GM12878 (cell line): ENCODE measurements around the gene ENOX2.

Experiments used
- ATF2 ChIP-seq: IDR thresholded peaks from 2 replicates; pipeline ENCODE4 v1.6.1; 2012; ENCODE audit warnings: low read length, inconsistent platforms
- BRCA1 ChIP-seq: IDR thresholded peaks from 2 replicates; pipeline ENCODE4 v1.6.1; 2011; ENCODE audit warnings: low read depth, low read length, improper control_type of control experiment
- CTCF ChIP-seq, 3 experiments: IDR thresholded peaks in 2 of 3; conservative IDR thresholded peaks in 1 of 3; 2 replicates each; pipeline ENCODE4 v1.5.1; 2011; ENCODE audit warnings: low read depth in 3 of 3, low read length in 3 of 3, mild to moderate bottlenecking in 3 of 3, control low read depth in 2 of 3, moderate library complexity in 2 of 3, inconsistent platforms in 1 of 3, mixed read lengths in 1 of 3; ENCODE audit not compliant: control insufficient read depth in 2 of 3, insufficient read depth in 1 of 3; ENCODE audit errors: extremely low read depth in 1 of 3
- MTA3 ChIP-seq: IDR thresholded peaks from 2 replicates; pipeline ENCODE4 v1.6.1; 2012; ENCODE audit warnings: low read length, inconsistent platforms, borderline replicate concordance
- MYC ChIP-seq: IDR thresholded peaks from 2 replicates; pipeline ENCODE4 v1.6.1; 2011; ENCODE audit warnings: mild to moderate bottlenecking, low read length, moderate library complexity, inconsistent platforms; ENCODE audit not compliant: insufficient read depth, insufficient replicate concordance, insufficient read length, severe bottlenecking
- POLR2A ChIP-seq: IDR thresholded peaks from 2 replicates; pipeline ENCODE4 v1.6.1; 2011; ENCODE audit warnings: low read depth, mild to moderate bottlenecking, low read length
- RAD21 ChIP-seq: IDR thresholded peaks from 2 replicates; pipeline ENCODE4 v1.6.1; 2011; ENCODE audit warnings: mild to moderate bottlenecking, low read depth, low read length, moderate library complexity; ENCODE audit not compliant: insufficient read depth
- RCOR1 ChIP-seq: conservative IDR thresholded peaks from 2 replicates; pipeline ENCODE4 v1.6.1; 2012; ENCODE audit warnings: low read depth, low read length, improper control_type of control experiment
- SMARCA5 ChIP-seq: fragments of 450-650 bp; IDR thresholded peaks from 2 replicates; pipeline ENCODE4 v1.6.1; 2017; ENCODE audit warnings: mild to moderate bottlenecking
- SPI1 ChIP-seq: IDR thresholded peaks from 2 replicates; pipeline ENCODE4 v1.6.1; 2011; ENCODE audit warnings: low read depth, mild to moderate bottlenecking, low read length, moderate library complexity, borderline replicate concordance; ENCODE audit not compliant: insufficient read depth
- YY1 ChIP-seq: IDR thresholded peaks from 2 replicates; pipeline ENCODE4 v1.6.1; 2011; ENCODE audit warnings: low read depth, mild to moderate bottlenecking, low read length

DNA sequence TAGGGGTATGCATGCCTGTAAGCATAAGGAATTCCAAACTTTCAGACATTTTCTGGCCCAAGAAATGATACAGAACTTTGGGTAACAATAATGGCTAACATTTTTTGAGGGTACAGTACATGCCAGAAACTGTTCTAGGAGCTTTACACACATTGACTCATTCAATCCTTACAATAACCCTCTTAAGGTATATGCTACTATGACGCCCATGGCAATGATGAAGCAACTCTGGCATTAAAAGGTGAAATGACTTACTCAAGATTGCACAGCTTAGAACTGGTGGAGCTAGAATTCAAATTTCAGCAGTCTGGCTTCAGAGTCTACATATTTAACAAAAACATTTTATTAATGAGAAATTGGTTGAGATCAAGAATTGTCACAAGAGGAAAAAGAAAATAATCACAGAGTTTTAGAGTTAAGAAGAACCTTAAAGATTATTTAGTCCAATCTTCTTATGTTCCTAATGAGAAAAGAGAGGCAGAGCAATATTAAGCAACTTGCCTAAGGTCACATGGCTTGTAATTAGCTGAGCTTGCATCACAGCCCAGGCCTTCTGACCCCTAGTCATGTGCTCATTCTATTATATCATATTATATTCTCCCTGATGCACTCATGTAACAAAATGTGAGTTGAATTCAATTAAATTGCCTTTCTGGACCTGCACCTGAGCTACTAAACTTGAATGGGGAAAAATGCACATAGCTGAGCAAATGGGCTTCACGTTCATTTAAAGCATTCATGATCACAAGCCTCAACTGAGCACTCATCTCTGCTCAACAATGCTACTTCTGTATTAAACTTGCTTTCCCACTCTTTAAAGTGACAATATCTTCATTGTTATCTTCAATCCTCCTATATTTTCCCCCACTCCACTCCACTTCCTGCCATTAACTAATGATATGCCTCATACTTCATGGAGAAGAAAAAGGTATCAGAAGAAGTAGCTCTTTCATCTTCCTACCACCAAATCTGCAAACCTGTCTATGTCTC is 73.2 kb downstream of the ENOX2 start:
- no peak for TF ChIP-seq YY1
- TF ChIP-seq POLR2A, result no peak
- TF ChIP-seq CTCF (IDR thresholded peaks at IDR 0.05 in 2 of 3, conservative IDR thresholded peaks at IDR 0.05 in 1 of 3; ENCODE audit: control insufficient read depth in 2 of 3, extremely low read depth in 1 of 3, insufficient read depth in 1 of 3, low read depth in 3 of 3, low read length in 3 of 3), result no peak
- no peak for TF ChIP-seq SMARCA5
- no peak for TF ChIP-seq BRCA1
- TF ChIP-seq SPI1, result no peak
- no peak for TF ChIP-seq MTA3
- no peak for TF ChIP-seq ATF2
- no peak for TF ChIP-seq MYC
- no peak for TF ChIP-seq RAD21
- no peak for TF ChIP-seq RCOR1
